Bronchial epithelial cell (primary cell): ENCODE results near the gene ARHGAP5. TPM values are rescaled to one million over a fixed set of nuclear protein-coding genes. Genes with fewer than 3 reads are reported as not detected.

Experiments used
- DNase-seq: peaks from one replicate; pipeline ENCODE4 v3.0.0-alpha.2; 2010; ENCODE audit warnings: low read depth
- FAIRE-seq: peaks from 2 replicates; lab custom pipeline; 2011; peaks lifted over from hg19 to GRCh38; lab: Jason Lieb, UNC
- H3K27me3 ChIP-seq: 2 replicates; pipeline ENCODE4 v1.5.1; 2011; ENCODE audit warnings: low read length; ENCODE audit not compliant: control insufficient read depth, insufficient read depth
- H3K36me3 ChIP-seq: 2 replicates; pipeline ENCODE4 v1.5.1; 2011; ENCODE audit warnings: low read length; ENCODE audit not compliant: control insufficient read depth, insufficient read depth
- H3K4me3 ChIP-seq: 2 replicates; pipeline ENCODE4 v1.5.1; 2011; ENCODE audit warnings: mild to moderate bottlenecking, low read depth, low read length, control low read depth
- total RNA-seq: library from RNA; depleted of rRNA; stranded (reverse); fragments of >200 nt; gene quantifications from 2 replicates; pipeline ENCODE4 v1.2.1, GENCODE V29; 2014
- TF ChIP-seq, protein P1 (sequence below): IDR thresholded peaks from 2 replicates; pipeline ENCODE4 v1.5.1; 2011; ENCODE audit warnings: mild to moderate bottlenecking, moderate library complexity, low read length, control low read depth, inconsistent platforms; ENCODE audit not compliant: insufficient read depth, severe bottlenecking

The ARHGAP5 gene
- total RNA-seq, 1 donor from 2014 or later = 139 TPM

DNA sequence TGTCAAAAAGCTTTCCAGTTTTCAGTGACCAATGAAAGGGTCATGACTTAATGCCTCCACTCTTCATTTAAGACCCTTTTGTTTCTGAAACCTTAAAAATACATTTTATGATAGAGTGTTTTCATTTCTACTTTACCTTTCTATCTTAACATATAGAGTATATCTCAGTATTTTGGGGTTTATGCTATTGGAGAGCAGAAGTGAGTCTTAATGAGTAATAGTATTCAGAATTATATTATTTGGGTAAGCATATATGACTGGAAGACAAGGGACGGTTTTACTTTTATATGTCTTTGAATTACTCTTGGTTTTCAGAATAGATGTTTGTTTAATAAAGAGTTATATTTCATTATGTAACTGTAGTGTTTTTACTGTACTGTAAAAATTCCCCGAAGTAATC, 10.8 kb downstream of the ARHGAP5 start:
- H3K27me3 ChIP-seq = no peaks in the 10 kb centered on the region
- no peak for DNase-seq
- no peak for FAIRE-seq
- H3K4me3 ChIP-seq = no peak overlapping the region
- TF ChIP-seq, protein P1, sequence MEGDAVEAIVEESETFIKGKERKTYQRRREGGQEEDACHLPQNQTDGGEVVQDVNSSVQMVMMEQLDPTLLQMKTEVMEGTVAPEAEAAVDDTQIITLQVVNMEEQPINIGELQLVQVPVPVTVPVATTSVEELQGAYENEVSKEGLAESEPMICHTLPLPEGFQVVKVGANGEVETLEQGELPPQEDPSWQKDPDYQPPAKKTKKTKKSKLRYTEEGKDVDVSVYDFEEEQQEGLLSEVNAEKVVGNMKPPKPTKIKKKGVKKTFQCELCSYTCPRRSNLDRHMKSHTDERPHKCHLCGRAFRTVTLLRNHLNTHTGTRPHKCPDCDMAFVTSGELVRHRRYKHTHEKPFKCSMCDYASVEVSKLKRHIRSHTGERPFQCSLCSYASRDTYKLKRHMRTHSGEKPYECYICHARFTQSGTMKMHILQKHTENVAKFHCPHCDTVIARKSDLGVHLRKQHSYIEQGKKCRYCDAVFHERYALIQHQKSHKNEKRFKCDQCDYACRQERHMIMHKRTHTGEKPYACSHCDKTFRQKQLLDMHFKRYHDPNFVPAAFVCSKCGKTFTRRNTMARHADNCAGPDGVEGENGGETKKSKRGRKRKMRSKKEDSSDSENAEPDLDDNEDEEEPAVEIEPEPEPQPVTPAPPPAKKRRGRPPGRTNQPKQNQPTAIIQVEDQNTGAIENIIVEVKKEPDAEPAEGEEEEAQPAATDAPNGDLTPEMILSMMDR = no peak
- peaks cover 1% of the 10 kb centered on the region for H3K36me3 ChIP-seq

DNA sequence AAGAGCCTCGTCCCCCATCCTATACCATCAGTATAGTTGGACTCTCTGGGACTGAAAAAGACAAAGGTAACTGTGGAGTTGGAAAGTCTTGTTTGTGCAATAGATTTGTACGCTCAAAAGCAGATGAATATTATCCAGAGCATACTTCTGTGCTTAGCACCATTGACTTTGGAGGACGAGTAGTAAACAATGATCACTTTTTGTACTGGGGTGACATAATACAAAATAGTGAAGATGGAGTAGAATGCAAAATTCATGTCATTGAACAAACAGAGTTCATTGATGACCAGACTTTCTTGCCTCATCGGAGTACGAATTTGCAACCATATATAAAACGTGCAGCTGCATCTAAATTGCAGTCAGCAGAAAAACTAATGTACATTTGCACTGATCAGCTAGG, 13.6 kb downstream of the ARHGAP5 start:
- Histone ChIP-seq H3K4me3 (no peak overlapping the region), H3K36me3 (peaks cover 4% of the 10 kb centered on the region), H3K27me3 (no peaks in the 10 kb centered on the region)
- FAIRE-seq = no peak
- DNase-seq = no peak
- TF ChIP-seq, protein P1 = no peak

DNA sequence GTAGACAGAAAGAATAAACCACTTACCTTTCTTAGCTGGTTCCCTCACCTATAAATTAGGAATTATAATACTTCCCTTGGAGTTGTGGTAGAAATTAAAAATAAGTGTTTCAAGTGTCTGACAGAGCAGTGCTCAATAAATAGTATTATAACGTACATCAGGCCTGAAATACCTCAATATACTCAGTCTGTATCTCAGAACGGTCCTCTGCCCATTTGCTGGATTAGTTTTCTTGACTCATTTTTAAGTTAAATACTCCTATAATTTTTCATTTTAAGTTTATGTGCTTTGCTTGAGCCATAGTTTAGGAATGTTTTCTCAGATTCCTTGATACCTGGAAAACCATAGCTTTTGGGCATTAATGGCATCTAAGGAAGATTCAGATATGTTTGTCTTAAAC, 22.4 kb downstream of the ARHGAP5 start:
- Histone ChIP-seq H3K36me3 (no peaks in the 10 kb centered on the region), H3K4me3 (no peak overlapping the region), H3K27me3 (no peaks in the 10 kb centered on the region)
- TF ChIP-seq, protein P1 = no peak
- FAIRE-seq (no peak), DNase-seq (no peak)

GRCh38 chr14:32100175-32100574, 23.1 kb downstream of the ARHGAP5 start:
- Histone ChIP-seq H3K27me3 (no peaks in the 10 kb centered on the region), H3K4me3 (no peak overlapping the region), H3K36me3 (no peaks in the 10 kb centered on the region)
- no peak for FAIRE-seq
- TF ChIP-seq, protein P1 = no peak
- DNase-seq = no peak

- DNase-seq (no peak), FAIRE-seq (no peak)
- Histone ChIP-seq H3K27me3 (no peaks in the 10 kb centered on the region), H3K36me3 (no peaks in the 10 kb centered on the region), H3K4me3 (no peak overlapping the region)
- TF ChIP-seq, protein P1 = no peak
Measured at GRCh38 chr14:32102152-32102787, 25.2 kb downstream of the ARHGAP5 start.

GRCh38 chr14:32102968-32103367, 25.9 kb downstream of the ARHGAP5 start:
- FAIRE-seq (no peak), DNase-seq (no peak)
- Histone ChIP-seq H3K27me3 (no peaks in the 10 kb centered on the region), H3K4me3 (no peak overlapping the region), H3K36me3 (no peaks in the 10 kb centered on the region)
- TF ChIP-seq, protein P1 = no peak
